K562 (cell line): Measurements from ENCODE around the gene CDC5L. TPM values are rescaled to one million over a fixed set of nuclear protein-coding genes. Genes with fewer than 3 reads are reported as not detected.
A peak's percentile ranks its signal among the peaks of the same experiment; 100 is the strongest.

Source experiments
- ATAC-seq: fragments of 200-7000 bp; cut with Tn5 transposase; 3 replicates; pipeline ENCODE4 v1.9.1; 2020; ENCODE audit warnings: moderate library complexity
- BruUV-seq: library from RNA; stranded (reverse); fragments of 400-500 nt; replicated peaks from 2 replicates; lab custom pipeline; 2021; lab: Mats Ljungman, UMichigan
- CTCF ChIA-PET: fragments of 300-600 bp; formaldehyde crosslinking; extraction: SDS; loops from one replicate; lab custom pipeline; 2021; ENCODE audit warnings: low intra/inter-chr PET ratio; lab: Yijun Ruan, JAX
- POLR2A ChIA-PET: fragments of 300-600, 350-650 bp; sonication (Branson Sonifier 250); formaldehyde crosslinking; extraction: SDS; loops from one replicate; lab custom pipeline; 2021; ENCODE audit warnings: antibody characterized with exemption, inconsistent platforms; lab: Yijun Ruan, JAX
- DNase-seq, 4 experiments: peaks; one replicate each; pipeline versions ENCODE4 v3.0.0 to v3.0.0-alpha.2; 2011 to 2018; ENCODE audit warnings: low spot score in 3 of 4, mixed read lengths in 3 of 4; ENCODE audit errors: extremely low read depth in 1 of 4
- FAIRE-seq: peaks from 2 replicates; lab custom pipeline; 2011; peaks lifted over from hg19 to GRCh38; lab: Jason Lieb, UNC
- H2AFZ ChIP-seq: 2 replicates; pipeline ENCODE4 v1.6.0; 2011; ENCODE audit warnings: low read depth, low read length, control low read depth, inconsistent platforms
- H3K27ac ChIP-seq: fragments of 200-600 bp; 3 replicates; pipeline ENCODE4 v1.8.0; 2011; ENCODE audit warnings: low read depth, mild to moderate bottlenecking, control low read depth, inconsistent platforms, low read length, moderate library complexity, mixed read lengths; ENCODE audit errors: extremely low read depth
- H3K27me3 ChIP-seq, 2 experiments: fragments of 300-600 bp in 1 of 2; 2 replicates in 1 of 2; 3 replicates in 1 of 2; pipeline versions ENCODE4 v1.6.0 to v1.8.0; 2011; ENCODE audit warnings: inconsistent platforms in 2 of 2, low read length in 2 of 2, mild to moderate bottlenecking in 1 of 2, mixed read lengths in 1 of 2, moderate library complexity in 1 of 2; ENCODE audit not compliant: control insufficient read depth in 2 of 2, insufficient read depth in 2 of 2
- H3K36me3 ChIP-seq: fragments of 300-600 bp; 3 replicates; pipeline ENCODE4 v1.8.0; 2011; ENCODE audit warnings: mild to moderate bottlenecking, low read length, inconsistent platforms; ENCODE audit not compliant: control insufficient read depth, insufficient read depth
- H3K4me1 ChIP-seq, 2 experiments: fragments of 200-600 bp in 1 of 2; replicated peaks in 1 of 2; 2 replicates in 1 of 2; 3 replicates in 1 of 2; pipeline versions ENCODE4 v1.5.1 to v1.8.0; 2011; ENCODE audit warnings: inconsistent platforms in 2 of 2, low read length in 2 of 2, mild to moderate bottlenecking in 1 of 2, mixed read lengths in 1 of 2, moderate library complexity in 1 of 2; ENCODE audit not compliant: control insufficient read depth in 2 of 2, insufficient read depth in 2 of 2
- H3K4me2 ChIP-seq: 2 replicates; pipeline ENCODE4 v1.6.1; 2011; ENCODE audit warnings: low read length, control low read depth, inconsistent platforms, mixed read lengths; ENCODE audit not compliant: insufficient read depth
- H3K4me3 ChIP-seq: fragments of 200-600 bp; sonication (generic), shearing (Covaris generic); 2 replicates; pipeline ENCODE4 v1.5.1; 2016; ENCODE audit warnings: control low read depth, inconsistent platforms
- H3K79me2 ChIP-seq: fragments of 200-600 bp; 3 replicates; pipeline ENCODE4 v1.8.0; 2011; ENCODE audit warnings: low read length, inconsistent platforms; ENCODE audit not compliant: control insufficient read depth, insufficient read depth
- H3K9ac ChIP-seq, 2 experiments: 2 replicates each; pipeline versions ENCODE4 v1.6.0 to v1.6.1; 2011; ENCODE audit warnings: low read depth in 2 of 2, low read length in 2 of 2, control low read depth in 1 of 2, inconsistent platforms in 1 of 2, mild to moderate bottlenecking in 1 of 2, mixed read lengths in 1 of 2; ENCODE audit not compliant: insufficient read depth in 1 of 2
- H3K9me1 ChIP-seq: one replicate; pipeline ENCODE4 v1.6.0; 2011; ENCODE audit warnings: inconsistent platforms, mild to moderate bottlenecking, low read length, moderate library complexity; ENCODE audit not compliant: control insufficient read depth, insufficient read depth
- H3K9me3 ChIP-seq: replicated peaks from 2 replicates; pipeline ENCODE4 v1.5.1; 2011; ENCODE audit warnings: low read depth, low read length, inconsistent platforms; ENCODE audit not compliant: control insufficient read depth, insufficient read depth
- H4K20me1 ChIP-seq: replicated peaks from 2 replicates; pipeline ENCODE4 v1.6.1; 2011; ENCODE audit warnings: low read length, inconsistent platforms, mixed read lengths; ENCODE audit not compliant: control insufficient read depth, insufficient read depth
- BDP1 ChIP-seq: IDR thresholded peaks from 3 replicates; pipeline ENCODE4 v1.6.1; 2011; ENCODE audit not compliant: insufficient read length, insufficient read depth
- BRD9 ChIP-seq: fragments of 450-650 bp; IDR thresholded peaks from 2 replicates; pipeline ENCODE4 v1.6.1; 2018; ENCODE audit warnings: low read depth; ENCODE audit not compliant: partially characterized antibody
- FOSL1 ChIP-seq: fragments of 200-800 bp; sonication (Bioruptor generic); conservative IDR thresholded peaks from 2 replicates; pipeline ENCODE4 v1.6.1; 2016; ENCODE audit warnings: missing genetic modification characterization, missing compliant biosample characterization
- GABPB1 ChIP-seq: sonication (generic); formaldehyde crosslinking; IDR thresholded peaks from 2 replicates; pipeline ENCODE4 v1.8.0; 2022; ENCODE audit warnings: mild to moderate bottlenecking, missing genetic modification reagents
- HEY1 ChIP-seq: fragments of 250-450 bp; sonication (Bioruptor Pico); IDR thresholded peaks from 2 replicates; pipeline ENCODE4 v1.5.0; 2020; ENCODE audit warnings: mild to moderate bottlenecking, moderate library complexity, borderline replicate concordance
- L3MBTL2 ChIP-seq: fragments of 450-650 bp; IDR thresholded peaks from 2 replicates; pipeline ENCODE4 v1.6.1; 2016; ENCODE audit warnings: mild to moderate bottlenecking, moderate library complexity
- NELFE ChIP-seq: IDR thresholded peaks from 2 replicates; pipeline ENCODE4 v1.6.1; 2011; ENCODE audit warnings: mild to moderate bottlenecking; ENCODE audit not compliant: insufficient read depth, insufficient read length
- NFE2L1 ChIP-seq: fragments of 450-650 bp; IDR thresholded peaks from 2 replicates; pipeline ENCODE4 v1.6.1; 2016; ENCODE audit warnings: missing genetic modification characterization, low read depth, mild to moderate bottlenecking, missing compliant biosample characterization, moderate library complexity, borderline replicate concordance
- RBM25 ChIP-seq: fragments of 200-400 bp; formaldehyde crosslinking; IDR thresholded peaks from 2 replicates; pipeline ENCODE4 v1.6.1; 2018; ENCODE audit warnings: low read length, low read depth, moderate library complexity; ENCODE audit not compliant: severe bottlenecking
- RFX7 ChIP-seq: fragments of 250-450 bp; sonication (Bioruptor Pico); IDR thresholded peaks from 2 replicates; pipeline ENCODE4 v1.5.1; 2021; ENCODE audit warnings: mild to moderate bottlenecking
- SMARCB1 ChIP-seq: IDR thresholded peaks from 2 replicates; pipeline ENCODE4 v1.6.1; 2011; ENCODE audit warnings: improper control_type of control experiment, low read depth; ENCODE audit not compliant: insufficient read length
- ZNF12 ChIP-seq: sonication (generic); formaldehyde crosslinking; IDR thresholded peaks from 2 replicates; pipeline ENCODE4 v1.4.0; 2020; ENCODE audit warnings: mild to moderate bottlenecking, missing genetic modification reagents
- ZNF197 ChIP-seq: fragments of 200-800 bp; sonication (Bioruptor generic); IDR thresholded peaks from 2 replicates; pipeline ENCODE4 v1.6.1; 2016; ENCODE audit warnings: low read depth, missing genetic modification characterization, missing compliant biosample characterization
- ZNF398 ChIP-seq: fragments of 250-450 bp; sonication (Bioruptor Pico); IDR thresholded peaks from 2 replicates; pipeline ENCODE4 v1.8.0; 2021; ENCODE audit warnings: moderate library complexity, mild to moderate bottlenecking, inconsistent platforms
- ZNF76 ChIP-seq: fragments of 250-450 bp; sonication (Bioruptor Pico); IDR thresholded peaks from 2 replicates; pipeline ENCODE4 v1.4.0; 2020; ENCODE audit warnings: mild to moderate bottlenecking, moderate library complexity, borderline replicate concordance
- WGBS: fragments of 100-300 bp; shearing (Covaris generic); methylation state at CpG from one replicate; pipeline ENCODE4 v1.1.6; 2016; ENCODE audit warnings: low coverage, mixed read lengths; ENCODE audit not compliant: insufficient coverage; ENCODE audit errors: missing lambda C conversion rate; 5-methylcytosine and 5-hydroxymethylcytosine counted together
- in situ Hi-C: fragments of 300-500 bp; cut with MboI; formaldehyde crosslinking; loops from 4 replicates; pipeline ENCODE4 v1.15.0; 2018; ENCODE audit warnings: inconsistent platforms, mixed read lengths
- intact Hi-C: fragments of 100-400 bp; cut with micrococcal nuclease; formaldehyde crosslinking; loops from 2 replicates; pipeline ENCODE4 v1.14.2; 2022
- polyA plus RNA-seq, 8 experiments: library from polyadenylated mRNA; depleted of rRNA in 4 of 8; stranded (reverse) in 5 of 8; unstranded in 3 of 8; fragments of >200 nt; fragmentation: Nextera tagmentation in 2 of 8; fragmentation: Illumina TruSeq in 1 of 8; extraction: Ambion mirVana in 2 of 8; extraction: Trizol in 1 of 8; gene quantifications; 2 replicates each; pipeline versions ENCODE4 v1.2.1 to v1.2.3, GENCODE V29; 2011 to 2014; ENCODE audit warnings: inconsistent platforms in 1 of 8, missing spikeins in 1 of 8
- total RNA-seq, 7 experiments: library from RNA; depleted of rRNA in 6 of 7; stranded (reverse); fragments of >200 nt in 6 of 7; fragmentation: Illumina TruSeq in 2 of 7; extraction: Trizol in 2 of 7; gene quantifications; 2 replicates each; pipeline versions ENCODE4 v1.2.1 to v1.2.3, GENCODE V29; 2011 to 2021; ENCODE audit warnings: low replicate concordance in 1 of 7

The CDC5L gene
- total and polyA plus RNA-seq, 9 of the 15 experiments (the other 6 are each of a cell fraction or from before 2014, with no cell fraction given) = 22.3 to 44.2 (median 30.8) TPM

- in situ Hi-C loops (no loop called here), intact Hi-C loops (no loop called here)
- FAIRE-seq = no peak
- no peak for DNase-seq
- Histone ChIP-seq H3K4me2 (no peak overlapping the region), H2AFZ (no peak overlapping the region), H3K9me3 (no peaks in the 10 kb centered on the region), H3K27ac (no peak overlapping the region), H4K20me1 (0 out of 2 replicates have a peak, but pooled peaks cover 2% of the 10 kb centered on the region), H3K4me1 (no peaks in the 10 kb centered on the region), H3K36me3 (no peaks in the 10 kb centered on the region), H3K9ac (no peak overlapping the region), H3K9me1 (no peaks in the 10 kb centered on the region), H3K4me3 (no peak overlapping the region), H3K79me2 (no peaks in the 10 kb centered on the region), H3K27me3 (peaks cover 29 to 55% of the 10 kb centered on the region in 2 experiments)
- ATAC-seq = peak; percentile 48; the same call in 2 of the 3 replicates
- CTCF ChIA-PET = no interaction called here
- WGBS = 1% methylated on average over 5 of the region's 5 CpGs
- POLR2A ChIA-PET = interaction anchor here (0.6 to 1.8 kb wide), 2 partner anchors 29 to 1431 kb away, joined by 4 to 5 read pairs; no protein-coding TSS in a partner anchor
- TF ChIP-seq ZNF197 (CRISPR knock-in tag) (no peak), ZNF12 (CRISPR knock-in tag) (no peak), BDP1 (no peak), FOSL1 (tag) (no peak), RBM25 (no peak), BRD9 (no peak), GABPB1 (no peak), SMARCB1 (no peak), ZNF76 (CRISPR knock-in tag) (no peak), NELFE (no peak), RFX7 (CRISPR knock-in tag) (no peak), HEY1 (CRISPR knock-in tag) (no peak), L3MBTL2 (no peak), ZNF398 (CRISPR knock-in tag) (no peak), NFE2L1 (tag) (no peak)
- no TSS peak for BruUV-seq
Observed at GRCh38 chr6:44499609-44500008, 112.1 kb downstream of the CDC5L start.
